GM19023 (cell line): ENCODE data around the gene C11orf91.
"Not testable (repeated sequence)": the region's sequence is repeated elsewhere in the genome, so short reads cannot be mapped to it uniquely, and the experiment has no call there.

ENCODE experiments used
- ATAC-seq: cut with Tn5 transposase; IDR thresholded peaks from one replicate; pipeline ENCODE4 v1.9.1; 2021; ENCODE audit warnings: mild to moderate bottlenecking, moderate library complexity; ENCODE audit not compliant: unreplicated experiment

The C11orf91 gene

DNA sequence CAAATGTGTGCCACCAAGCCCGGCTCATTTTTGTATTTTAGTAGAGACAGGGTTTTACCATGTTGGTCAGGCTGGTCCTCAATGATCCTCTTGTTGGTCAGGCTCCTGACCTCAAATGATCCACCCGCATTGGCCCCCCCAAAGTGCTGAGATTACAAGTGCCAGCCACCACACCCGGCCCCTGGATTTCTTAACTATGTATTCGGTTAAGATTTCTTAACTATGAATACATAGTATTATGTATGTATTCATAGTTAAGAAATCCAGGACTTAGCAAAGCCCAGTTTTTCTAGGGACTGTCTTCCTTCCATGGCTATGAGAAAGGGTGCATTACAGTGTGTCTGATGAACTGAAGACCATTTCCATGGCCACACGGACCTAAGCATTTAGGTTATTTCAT is 1.7 kb downstream of the C11orf91 start:
- no peak for ATAC-seq

DNA sequence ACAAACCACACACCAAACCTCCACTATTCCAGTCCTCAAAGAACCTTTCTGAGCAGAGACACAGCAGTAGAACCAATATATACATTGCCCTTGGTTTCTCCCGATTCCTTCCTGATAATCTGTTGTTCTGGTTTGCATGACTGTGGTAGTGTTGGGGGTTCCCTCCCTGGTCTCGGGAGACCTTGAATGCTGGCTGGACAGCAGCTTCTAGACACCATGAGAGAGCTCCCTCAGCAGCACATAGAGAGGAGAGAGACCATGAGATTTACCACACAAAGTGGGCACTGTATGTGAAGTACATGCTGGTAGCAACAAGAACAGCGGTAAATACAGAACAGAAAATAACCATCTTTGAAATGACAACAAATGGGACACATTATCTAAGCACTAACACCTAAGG is 2.6 kb downstream of the C11orf91 start:
- ATAC-seq, result no peak

DNA sequence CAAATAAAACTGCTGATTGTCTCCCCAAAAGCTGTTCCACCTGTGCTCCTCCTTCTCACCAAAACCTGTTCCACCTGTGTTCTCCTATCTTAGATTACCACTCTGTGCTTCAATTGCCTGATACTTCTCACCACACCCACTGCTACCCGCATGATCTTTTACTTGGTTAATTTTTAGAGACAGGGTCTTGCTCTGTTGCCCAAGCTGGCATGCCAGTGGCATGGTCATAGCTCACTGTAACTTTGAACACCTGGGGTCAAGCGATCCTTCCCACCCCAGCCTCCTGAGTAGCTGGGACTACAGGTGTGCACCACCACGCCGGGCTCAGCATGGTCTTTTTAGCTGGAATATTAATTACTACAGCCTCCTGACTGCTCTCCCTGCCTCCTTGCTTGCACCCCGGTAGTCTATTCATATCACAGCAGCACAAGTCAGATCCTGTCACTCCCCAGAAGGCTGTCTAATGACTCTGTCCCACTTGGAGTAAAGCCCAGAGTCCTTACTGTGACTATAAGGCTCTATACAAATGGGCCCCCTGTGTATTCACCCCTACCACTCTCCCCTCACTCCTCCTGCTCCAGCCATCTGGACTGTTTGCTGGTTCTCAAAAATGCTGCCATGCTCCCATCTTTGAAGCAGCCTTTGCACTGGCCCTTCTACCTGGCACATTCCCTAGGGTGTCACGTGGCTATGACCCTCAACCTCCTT is 3.5 kb downstream of the C11orf91 start:
- ATAC-seq, result no peak

DNA sequence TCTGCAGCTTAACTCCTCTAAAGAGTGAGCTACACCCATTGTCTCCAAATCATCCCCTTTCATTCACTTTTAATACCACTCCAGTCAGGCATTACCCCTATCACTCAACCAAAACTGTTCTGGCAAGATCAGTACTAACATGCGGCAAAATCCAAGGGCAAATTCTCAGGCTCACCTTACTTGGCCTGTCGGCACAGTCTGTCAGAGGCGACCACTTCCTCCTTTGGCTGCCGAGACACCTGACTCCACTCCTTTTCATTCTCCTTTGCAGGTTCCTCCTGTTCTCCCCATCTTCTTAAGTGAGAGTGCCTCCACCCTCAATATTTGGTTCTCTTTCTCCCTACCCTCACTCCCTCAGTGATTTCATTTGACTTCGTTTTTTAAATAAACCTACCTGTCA is 4.2 kb downstream of the C11orf91 start:
- no peak for ATAC-seq

DNA sequence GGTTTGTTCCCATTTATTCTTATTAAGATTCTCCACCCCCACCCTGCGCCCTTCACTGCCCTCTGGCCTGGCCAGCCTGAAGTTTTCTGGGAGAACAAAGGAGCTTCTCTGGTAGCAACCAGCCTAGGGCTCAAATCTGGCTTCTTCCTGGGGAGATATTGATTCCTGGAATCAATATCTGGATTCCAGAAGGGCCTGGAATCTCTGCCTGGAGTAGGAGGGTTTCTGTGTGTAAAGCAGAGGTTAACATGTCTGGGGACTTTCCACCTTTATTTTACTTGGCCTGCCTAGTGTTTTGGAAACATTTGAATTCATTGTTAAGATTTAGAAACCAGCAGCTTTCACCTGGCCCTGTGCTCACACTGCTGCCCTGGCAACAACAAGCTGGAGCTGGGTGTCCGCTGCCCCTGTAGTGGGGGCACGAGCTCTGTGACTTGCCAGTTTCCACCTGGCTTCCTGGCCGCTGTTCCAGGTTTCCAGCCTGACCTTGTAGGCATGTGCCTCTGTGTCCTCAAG is 5.5 kb downstream of the C11orf91 start:
- no peak for ATAC-seq

DNA sequence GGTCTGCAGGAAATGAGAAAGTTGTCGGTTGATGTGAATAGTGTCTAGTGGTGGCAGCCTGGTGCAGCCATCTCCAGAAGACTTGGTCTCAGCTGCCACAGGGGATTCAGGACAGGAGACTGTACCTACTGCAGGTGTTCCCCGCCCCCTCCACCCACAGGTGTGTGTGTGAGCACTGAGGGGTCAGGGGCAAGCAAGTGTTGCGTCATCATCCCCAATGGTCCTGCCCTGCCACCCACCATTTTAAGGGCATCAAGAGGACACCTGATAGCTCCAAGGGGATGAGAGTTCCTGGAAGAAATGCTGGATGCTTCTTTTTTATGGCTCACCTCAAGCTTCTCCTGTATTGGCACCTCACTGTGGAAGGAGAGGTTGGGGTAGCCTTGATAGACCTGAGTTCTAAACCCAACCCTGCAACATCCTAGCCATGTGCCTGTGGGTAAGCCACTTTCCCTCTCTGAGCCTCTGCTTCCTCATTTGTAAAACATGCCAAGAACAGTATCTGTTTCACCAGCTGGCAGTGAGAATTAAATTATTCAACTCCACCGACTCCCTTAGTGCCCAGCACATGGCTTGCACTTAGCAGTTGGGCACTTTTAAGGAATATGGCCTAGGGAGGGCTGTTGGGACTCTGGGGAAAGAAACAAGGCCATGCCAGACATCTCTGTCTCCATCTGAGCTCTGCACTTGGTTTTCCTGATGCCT is 6.1 kb downstream of the C11orf91 start:
- ATAC-seq, result no peak

DNA sequence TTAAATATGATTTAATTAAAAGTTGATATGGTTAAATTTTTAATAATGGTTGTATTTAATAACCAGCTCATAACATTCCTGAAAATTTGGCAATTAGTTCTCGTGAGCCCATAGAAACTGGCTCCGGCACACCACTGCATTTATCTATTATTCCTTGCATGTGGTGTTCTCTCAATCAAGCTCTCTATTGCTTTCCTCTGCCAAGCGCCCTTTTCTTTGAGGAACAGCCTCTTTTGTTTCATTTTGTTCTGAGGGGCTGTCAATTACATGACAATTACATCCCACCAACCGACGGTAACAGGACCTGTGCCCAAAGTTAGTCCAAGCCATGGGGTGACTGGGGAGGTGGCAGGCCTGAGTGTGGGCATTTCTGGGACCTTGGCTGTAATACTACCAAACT is 8.1 kb downstream of the C11orf91 start:
- no peak for ATAC-seq

DNA sequence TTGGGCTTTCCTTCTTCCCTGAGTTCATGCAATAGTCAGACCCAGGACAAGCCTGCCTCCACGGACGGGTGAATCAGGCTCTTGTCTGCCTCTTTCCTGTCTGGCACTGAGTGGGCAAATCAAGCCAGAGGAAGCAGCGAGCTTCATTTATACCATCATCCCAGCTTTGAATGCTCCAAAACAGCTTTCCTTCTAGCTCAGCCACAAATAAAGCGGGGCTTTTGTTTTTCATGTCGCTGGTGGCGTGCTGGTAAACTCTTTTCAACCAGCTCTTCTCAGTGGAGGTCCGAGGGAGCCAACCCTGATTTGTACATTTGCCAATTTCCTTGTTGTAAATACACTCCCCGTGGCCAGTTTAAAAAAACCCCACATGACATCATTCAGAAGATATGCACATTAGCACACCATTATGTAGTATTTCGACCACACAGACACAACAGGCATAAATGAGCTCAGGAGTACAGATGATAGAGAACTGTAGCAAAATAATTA is 8.6 kb downstream of the C11orf91 start:
- no peak for ATAC-seq

DNA sequence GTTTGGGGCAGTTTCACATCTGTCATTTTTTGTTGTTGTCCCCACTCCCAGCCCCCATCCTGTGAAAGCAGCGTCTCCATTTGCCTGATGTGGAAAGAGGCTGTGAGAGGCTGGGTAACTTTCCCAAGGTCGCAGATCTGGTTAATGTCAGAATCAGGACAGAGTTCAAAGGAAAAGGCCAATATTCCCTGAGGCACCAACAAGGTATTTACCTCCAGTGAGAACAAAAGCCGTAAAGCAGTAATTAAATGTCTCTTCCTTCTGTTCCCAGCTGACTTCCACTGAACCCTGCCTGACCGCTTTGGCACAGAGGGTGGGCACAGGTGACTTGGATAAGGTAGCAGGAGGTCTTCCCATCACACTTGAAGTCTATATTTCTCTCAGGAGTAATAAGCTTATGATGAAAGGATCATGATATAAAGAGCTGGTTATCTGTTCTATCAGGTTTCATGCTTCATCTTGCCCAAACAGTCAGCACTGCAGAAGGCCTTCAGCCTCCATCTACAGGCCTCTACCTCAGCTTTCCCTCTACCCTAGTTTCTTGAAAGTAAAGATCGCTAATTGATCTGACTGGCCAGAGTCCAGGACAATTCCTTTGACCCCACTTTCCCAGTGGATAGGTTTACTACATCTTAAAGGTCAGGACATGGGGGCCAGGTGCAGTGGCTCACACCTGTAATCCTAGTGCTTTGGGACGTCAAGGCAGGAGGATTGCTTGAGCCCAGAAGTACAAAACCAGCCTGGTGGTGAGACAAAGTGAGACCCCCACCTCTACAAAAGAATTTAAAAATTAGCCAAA is 9.4 kb downstream of the C11orf91 start:
- no peak for ATAC-seq

DNA sequence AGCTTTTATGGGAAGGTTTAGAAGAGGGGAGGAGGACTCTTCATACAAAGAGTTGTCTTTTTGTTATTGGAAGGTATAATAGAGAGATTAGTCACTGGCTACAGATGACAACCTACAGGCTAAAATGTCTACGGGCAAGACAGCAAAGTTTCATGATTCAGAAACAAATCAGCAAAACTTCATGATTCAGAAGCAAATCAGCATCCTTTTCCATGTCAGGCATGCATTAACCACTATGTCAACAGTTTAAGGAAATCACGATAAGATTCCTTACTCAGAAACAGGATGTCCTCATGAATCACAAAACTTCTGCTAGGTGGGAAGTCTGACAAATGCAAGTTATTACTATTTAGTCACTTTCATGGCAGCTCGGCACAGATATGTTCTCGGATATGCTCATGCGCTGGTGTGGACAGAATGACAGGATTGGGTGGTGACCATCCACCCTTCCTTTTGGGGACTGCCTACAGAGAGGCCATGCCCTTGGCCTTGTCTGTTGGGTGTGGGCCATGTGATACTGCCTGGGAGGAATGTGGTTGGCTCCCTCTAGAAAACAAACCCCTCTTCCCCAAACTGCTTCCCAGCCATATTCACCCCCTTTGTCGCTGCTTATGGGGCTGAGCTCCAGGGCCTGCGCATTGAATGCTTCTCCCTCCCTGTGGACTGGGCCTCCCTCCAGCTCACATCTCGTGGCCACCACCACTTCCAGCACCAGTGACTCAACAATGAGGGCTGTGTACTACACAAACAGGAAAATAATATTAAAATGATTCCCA is 10.1 kb downstream of the C11orf91 start:
- no peak for ATAC-seq

DNA sequence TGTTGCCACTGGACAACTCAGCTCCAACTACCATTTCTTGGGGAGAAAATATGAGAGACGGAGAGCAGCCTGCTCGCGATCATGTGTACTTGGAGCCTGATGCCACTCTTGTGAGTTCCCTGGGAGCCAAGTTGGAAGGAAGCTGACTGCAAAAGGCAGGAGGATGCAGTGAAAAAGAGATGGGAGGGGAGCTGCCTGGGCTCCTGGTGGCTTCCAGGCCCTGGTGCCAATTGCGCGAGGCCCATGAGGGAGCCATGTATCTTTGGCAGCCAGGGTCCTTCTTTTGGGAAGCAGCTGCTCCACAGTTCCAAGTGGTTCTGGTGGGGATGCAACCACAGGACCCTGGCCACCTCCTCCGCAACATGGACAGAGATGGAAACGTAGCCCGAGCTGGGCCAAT is 11.1 kb downstream of the C11orf91 start:
- no peak for ATAC-seq

DNA sequence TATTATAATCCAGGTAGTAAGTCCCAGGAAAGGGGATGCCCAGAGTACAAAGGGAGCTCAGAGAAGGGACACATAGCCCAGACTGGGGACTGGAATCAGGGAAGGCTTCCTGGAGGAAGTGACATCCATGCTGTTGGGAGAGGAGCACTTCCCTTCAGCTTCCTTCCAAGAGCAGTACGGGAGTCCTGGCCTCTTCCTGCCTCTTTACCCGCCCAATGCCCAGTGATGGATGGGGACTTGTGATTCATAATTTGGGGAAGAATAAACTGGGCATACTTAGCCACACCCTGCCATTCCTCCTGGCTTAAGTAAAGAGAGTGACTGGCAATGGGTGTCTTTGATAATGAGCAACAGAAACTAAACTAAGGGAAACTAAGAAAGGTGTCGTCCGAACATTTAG is 11.5 kb downstream of the C11orf91 start:
- no peak for ATAC-seq

DNA sequence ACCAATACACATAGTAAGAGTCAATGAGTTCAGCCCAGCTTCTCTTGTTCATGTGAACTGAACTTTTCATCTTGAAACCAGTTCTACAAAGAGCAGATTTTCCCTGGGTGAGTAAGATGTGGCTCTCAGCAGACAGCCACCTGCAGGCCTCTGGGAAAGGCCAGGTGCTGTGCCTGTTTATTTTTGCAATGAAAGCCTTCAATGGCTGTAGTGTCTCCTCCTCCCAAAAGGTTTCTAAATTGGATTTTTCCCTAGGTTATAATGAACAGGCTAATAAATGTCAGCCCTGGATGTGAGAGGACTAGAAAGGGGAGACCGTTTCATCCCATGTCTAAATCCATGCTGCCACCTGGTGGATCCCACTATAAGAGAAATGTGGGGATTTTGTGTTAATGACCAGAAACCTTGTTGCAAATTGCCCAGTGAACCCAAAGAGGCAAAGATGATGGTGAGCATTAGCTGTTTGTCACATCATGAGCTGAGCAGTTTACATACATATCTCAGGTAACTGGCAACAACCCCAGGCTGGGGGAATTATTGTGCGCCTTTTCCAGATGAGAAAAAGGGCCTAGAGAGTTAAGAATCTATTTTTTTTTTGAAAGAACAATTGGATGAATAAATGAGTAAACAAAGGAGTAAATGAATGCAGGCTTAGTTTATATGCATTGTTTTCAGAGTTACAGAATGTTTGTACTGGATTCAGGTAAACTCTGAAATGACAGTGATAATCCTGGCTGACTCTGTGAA is 12.7 kb downstream of the C11orf91 start:
- peak; percentile 67 for ATAC-seq

DNA sequence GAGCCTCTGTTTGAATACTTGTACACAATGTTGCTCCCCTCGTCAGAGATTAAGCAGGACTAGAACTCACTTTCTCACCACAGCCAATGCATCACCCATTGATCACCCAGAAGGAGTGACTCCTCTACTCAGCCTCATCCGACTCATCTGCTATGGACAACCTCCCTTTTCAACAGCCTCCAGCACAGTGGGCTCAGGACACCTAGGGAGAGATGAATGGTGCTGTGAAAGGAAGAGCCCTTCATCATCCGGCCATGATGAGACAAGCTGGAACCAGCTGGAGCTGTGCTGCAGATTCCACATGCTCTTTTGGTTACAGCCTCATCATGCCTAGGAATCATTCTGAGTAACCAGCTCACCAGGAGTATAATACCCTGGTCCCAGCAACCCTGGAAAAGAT is 15.5 kb downstream of the C11orf91 start:
- no peak for ATAC-seq

DNA sequence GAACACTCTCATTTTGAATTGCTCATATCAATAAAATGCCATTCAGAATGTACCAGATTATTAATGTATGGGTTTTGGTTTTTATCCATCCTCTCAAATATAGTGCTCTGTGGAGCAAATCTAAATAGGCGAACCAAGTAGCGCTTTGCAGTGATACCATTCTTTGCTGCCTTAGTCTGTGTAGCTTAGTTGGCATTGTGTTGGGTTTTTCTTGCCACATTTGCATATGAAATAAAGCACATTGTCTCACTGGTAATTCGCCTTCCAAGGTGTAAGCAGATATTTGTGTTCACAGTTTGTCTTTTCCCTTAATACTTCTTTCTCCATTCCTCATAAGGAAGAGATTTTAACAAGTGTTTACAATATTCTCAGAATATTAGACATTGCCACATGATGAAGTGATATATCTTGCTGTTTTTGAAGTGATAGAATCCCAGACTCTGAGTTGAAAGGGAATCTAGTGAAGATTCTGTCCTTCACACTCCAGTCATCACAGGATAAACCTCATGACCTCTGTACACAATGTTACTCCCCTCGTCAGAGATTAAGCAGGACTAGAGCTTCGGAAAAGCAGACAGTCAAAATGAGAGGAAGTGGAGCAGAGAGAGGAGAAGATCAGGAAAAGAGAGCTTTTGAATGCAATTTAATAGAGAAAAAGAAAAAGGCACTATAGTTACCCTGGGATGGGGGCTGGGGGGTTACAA is 16.5 kb downstream of the C11orf91 start:
- ATAC-seq, result no peak

DNA sequence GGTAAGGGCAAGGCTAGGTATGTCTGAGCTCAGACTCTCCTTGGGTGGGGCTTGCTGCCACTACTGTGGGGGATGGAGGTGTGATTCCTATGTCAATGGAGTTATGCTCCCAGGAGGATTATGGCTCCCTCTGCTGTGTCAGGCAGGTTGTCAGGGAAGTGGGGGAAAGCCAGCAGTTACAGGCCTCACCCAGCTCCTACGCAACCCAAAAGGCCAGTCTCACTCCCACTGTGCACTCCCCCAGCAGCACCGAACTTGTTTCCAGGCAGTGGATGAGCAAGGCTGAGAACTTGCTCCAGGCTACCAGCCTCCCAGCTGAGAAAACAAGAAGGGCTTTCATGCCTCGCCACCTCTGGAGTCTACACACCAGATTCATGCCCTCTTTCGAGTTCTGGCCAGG is 18.2 kb downstream of the C11orf91 start:
- ATAC-seq, result no peak

DNA sequence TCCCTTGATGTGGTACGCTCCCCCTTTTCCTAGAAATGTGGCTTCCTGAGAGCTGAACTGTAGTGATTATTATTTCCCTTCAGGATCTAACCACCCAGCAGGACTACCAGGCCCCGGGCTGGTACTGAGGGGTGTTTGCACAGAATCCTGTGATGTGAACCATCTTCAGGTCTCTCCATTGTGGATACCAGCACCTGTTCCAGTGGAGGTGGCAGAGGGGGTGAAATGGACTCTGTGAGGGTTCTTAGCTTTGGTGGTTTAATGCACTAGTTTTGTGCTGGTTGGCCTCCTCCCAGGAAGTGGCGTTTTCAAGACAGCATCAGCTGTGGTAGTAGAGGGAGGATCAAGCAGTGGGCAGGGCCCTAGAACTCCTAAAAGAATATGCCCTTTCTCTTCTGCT is 18.6 kb downstream of the C11orf91 start:
- no peak for ATAC-seq

DNA sequence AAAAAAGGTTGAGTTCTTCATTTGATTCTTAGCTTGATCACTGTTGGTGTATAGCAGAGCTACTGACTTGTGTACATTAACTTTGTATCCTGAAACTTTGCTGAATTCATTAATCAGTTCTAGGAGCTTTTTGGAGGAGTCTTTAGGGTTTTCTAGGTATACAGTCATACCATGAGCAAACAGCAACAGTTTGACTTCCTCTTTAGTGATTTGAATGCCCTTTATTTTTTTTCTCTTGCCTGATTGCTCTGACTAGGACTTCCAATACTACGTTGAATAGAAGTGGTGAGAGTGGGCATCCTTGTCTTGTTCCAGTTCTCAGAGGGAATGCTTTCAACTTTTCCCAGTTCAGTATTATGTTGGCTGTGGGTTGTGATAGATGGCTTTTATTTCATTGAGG is 22.0 kb downstream of the C11orf91 start:
- not testable (repeated sequence) for ATAC-seq

DNA sequence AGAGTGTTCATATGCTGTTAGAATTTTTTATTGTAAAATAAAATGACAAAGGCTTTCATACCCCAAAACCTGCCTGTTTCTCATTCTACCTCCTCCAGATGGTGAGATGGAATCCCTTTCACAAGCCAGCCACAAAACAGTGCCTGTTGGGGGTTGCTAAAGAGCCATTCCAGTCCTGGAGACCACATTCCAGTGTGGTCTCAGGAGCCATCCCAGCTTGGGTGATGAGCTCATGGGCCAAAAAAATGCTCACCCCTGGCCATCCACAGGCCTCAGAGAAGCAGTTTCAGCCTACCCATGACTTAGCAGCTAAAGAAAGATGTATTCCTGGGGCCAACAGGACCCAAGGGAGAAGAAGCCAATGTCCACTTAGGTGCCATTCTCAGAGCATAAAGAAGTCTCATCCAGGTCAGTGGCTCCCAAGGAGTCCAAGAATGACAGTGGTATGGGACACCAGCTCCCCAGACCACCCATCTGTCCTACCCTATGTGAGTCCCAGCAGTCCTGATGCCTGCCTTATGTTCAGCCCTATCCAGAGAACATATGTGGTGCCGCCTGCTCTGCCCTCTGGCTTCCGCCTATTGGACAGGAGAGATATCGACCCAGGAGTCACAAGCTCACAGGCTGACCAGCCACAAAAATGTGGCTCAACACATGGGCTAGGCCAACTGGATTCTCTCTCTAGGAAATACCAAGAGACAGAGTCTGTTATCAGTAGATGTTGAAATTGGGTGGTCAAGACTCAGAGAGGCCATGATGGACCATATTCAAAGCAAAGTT is 26.4 kb downstream of the C11orf91 start:
- ATAC-seq, result no peak
